Colonic mucosa (tissue), 4 donors: Measurements from ENCODE around the gene FAM133A. TPM values are rescaled to one million over a fixed set of nuclear protein-coding genes. Genes with fewer than 3 reads are reported as not detected.

Source experiments
- DNase-seq: peaks from one replicate; pipeline ENCODE4 v3.0.0-alpha.2; 2020
- H3K27ac ChIP-seq: fragments of 200-600 bp; one replicate; pipeline ENCODE4 v1.8.0; 2021
- H3K27me3 ChIP-seq: fragments of 200-600 bp; one replicate; pipeline ENCODE4 v1.8.0; 2021
- H3K36me3 ChIP-seq: fragments of 200-600 bp; one replicate; pipeline ENCODE4 v1.8.0; 2021
- H3K4me1 ChIP-seq: fragments of 200-600 bp; one replicate; pipeline ENCODE4 v1.8.0; 2021; ENCODE audit warnings: mild to moderate bottlenecking
- H3K4me3 ChIP-seq: fragments of 200-600 bp; one replicate; pipeline ENCODE4 v1.8.0; 2021
- H3K9ac ChIP-seq, 2 donors: one replicate each; pipeline ENCODE4 v1.7.0; 2013; ENCODE audit warnings: control low read depth in 2 of 2, low read depth in 2 of 2, low read length in 2 of 2
- H3K9me3 ChIP-seq: fragments of 200-600 bp; one replicate; pipeline ENCODE4 v1.8.0; 2021
- CTCF ChIP-seq: fragments of 200-600 bp; IDR thresholded peaks from one replicate; pipeline ENCODE4 v1.8.0; 2022; ENCODE audit warnings: antibody characterized with exemption, mild to moderate bottlenecking
- intact Hi-C: fragments of 100-400 bp; cut with DNase I; formaldehyde crosslinking; loops from one replicate; pipeline ENCODE4 v1.14.1; 2022
- total RNA-seq, 2 donors: library from RNA; stranded (reverse); fragmentation: NEBNext Ultra II Directional in 1 of 2; extraction: Animal tissue kit (Norgen Biotek cat#: 25700) in 1 of 2; gene quantifications; one replicate each; pipeline ENCODE4 v1.2.1, GENCODE V29; 2021
- donor health status: healthy.
- donor health status: DM: no; HTN: no; CAD: no.
- donor health status: DM: no; HTN: no; CAD: no.

FAM133A gene
- total RNA-seq, 2 donors from 2014 or later: 0.08 TPM; not detected in 1

DNA sequence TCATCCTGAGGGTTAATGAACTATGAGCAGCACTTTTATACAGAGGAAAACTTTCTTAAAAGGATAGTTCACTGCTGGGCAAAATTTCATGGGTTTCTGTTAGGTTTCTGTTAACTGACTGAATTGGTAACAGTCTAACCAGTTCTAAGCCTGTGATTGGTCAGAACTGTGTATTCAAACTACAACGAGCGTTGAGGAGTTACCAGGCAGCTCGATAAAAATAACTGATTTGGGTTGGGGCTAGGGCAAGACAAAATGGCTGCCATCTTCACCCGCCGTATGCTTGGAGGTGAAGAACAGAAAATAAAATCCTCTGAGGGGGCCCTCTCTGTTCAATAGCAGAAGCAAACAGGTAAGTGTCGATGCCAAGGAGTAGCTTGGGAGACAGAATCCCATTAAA is 22.0 kb downstream of the FAM133A start:
- Histone ChIP-seq H3K27ac (no peak overlapping the region), H3K9me3 (no peaks in the 10 kb centered on the region), H3K36me3 (no peaks in the 10 kb centered on the region), H3K4me3 (no peak overlapping the region), H3K4me1 (no peaks in the 10 kb centered on the region), H3K9ac (no peak overlapping the region), H3K27me3 (no peaks in the 10 kb centered on the region)
- TF ChIP-seq CTCF: no peak
- intact Hi-C loops: no loop called here
- no peak for DNase-seq

- no peaks in the 10 kb centered on the region for H3K4me1 ChIP-seq
- H3K36me3 ChIP-seq: no peaks in the 10 kb centered on the region
- TF ChIP-seq CTCF: no peak
- intact Hi-C loops: no loop called here
- no peak overlapping the region for H3K27ac ChIP-seq
- H3K27me3 ChIP-seq: no peaks in the 10 kb centered on the region
- no peak overlapping the region for H3K9ac ChIP-seq
- no peak overlapping the region for H3K4me3 ChIP-seq
- no peak for DNase-seq
- H3K9me3 ChIP-seq: no peaks in the 10 kb centered on the region
Measured at GRCh38 chrX:93703701-93704100, 29.7 kb downstream of the FAM133A start.

- Histone ChIP-seq H3K9ac (no peak overlapping the region), H3K9me3 (no peaks in the 10 kb centered on the region), H3K4me3 (no peak overlapping the region), H3K27me3 (no peaks in the 10 kb centered on the region), H3K36me3 (no peaks in the 10 kb centered on the region), H3K4me1 (no peaks in the 10 kb centered on the region), H3K27ac (no peak overlapping the region)
- intact Hi-C loops: no loop called here
- no peak for TF ChIP-seq CTCF
- no peak for DNase-seq
Measured at GRCh38 chrX:93711076-93711475, 37.1 kb downstream of the FAM133A start.

- no peak for TF ChIP-seq CTCF
- no peak overlapping the region for H3K27ac ChIP-seq
- no peaks in the 10 kb centered on the region for H3K36me3 ChIP-seq
- no peaks in the 10 kb centered on the region for H3K9me3 ChIP-seq
- H3K4me3 ChIP-seq: no peak overlapping the region
- H3K27me3 ChIP-seq: no peaks in the 10 kb centered on the region
- DNase-seq: no peak
- H3K9ac ChIP-seq: no peak overlapping the region
- no peaks in the 10 kb centered on the region for H3K4me1 ChIP-seq
- intact Hi-C loops: no loop called here
Measured at GRCh38 chrX:93741811-93742210, 67.8 kb downstream of the FAM133A start.

- H3K9ac ChIP-seq: no peak overlapping the region
- intact Hi-C loops: no loop called here
- no peak overlapping the region for H3K27ac ChIP-seq
- H3K9me3 ChIP-seq: no peaks in the 10 kb centered on the region
- H3K36me3 ChIP-seq: no peaks in the 10 kb centered on the region
- no peak for TF ChIP-seq CTCF
- DNase-seq: no peak
- no peaks in the 10 kb centered on the region for H3K27me3 ChIP-seq
- no peak overlapping the region for H3K4me3 ChIP-seq
- no peaks in the 10 kb centered on the region for H3K4me1 ChIP-seq
Measured at GRCh38 chrX:93760163-93760562, 86.2 kb downstream of the FAM133A start.

Other genes with a start within 250 kb of the FAM133A start
- 1 to 10 TPM in 1 of 2 donors, under 1 TPM in 1; 0.40 to 1.4 TPM for gene NAP1L3, start 628 bp upstream of the FAM133A start, total RNA-seq